Measurements from ENCODE around the gene RERE.
A peak's percentile ranks its signal among the peaks of the same experiment; 100 is the strongest.

The RERE gene

DNA sequence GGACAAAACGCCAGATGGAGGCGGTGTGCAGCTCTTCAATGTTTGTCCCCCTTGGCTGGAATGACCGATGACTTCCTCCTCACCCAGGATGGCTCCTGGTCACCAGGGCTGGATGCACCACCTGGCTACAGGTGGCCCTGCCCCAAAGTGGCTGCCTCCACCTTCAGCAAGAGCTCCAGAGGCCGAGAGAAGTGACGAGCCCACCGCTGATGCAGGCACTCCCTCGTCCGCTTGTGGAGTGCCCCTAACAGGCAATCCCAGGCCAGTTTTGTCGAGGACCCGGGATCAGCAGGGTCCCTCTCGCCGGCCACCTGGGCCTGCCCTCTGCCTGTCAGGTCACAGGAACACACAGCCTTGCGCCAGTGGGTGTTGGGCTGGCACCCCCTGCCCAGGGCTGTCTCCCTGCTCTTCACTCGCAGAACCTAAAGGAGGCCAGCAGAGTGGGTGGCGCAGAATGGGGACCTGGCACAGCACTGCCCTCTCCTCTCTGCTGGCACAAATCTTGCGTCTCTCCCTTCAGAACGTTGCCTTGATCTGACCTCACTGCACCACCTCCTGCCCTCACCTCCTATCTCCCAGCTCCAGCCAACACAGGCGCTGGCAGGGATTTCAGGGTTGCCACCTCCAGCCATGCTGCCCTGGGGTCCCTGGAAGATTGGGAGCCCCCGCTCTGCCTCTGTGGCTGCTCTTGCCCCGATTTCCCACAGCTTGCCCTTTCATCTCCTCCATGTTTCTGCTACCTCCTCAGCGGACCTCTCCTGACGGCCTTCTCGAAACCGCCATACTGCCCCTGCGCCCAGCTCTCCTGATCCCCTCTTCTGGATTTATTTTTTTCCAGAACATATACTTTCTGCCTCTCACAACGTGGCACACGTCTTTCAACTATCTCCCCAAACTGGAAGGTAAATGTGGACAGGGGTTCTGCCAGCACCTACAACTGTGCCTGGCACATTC is 460.9 kb downstream of the RERE start:
- intact Hi-C loops (cut with DNase I), result no loop called here
- peak in 3 of 10 donors; percentile 61 to 72 (median 62) for DNase-seq

DNA sequence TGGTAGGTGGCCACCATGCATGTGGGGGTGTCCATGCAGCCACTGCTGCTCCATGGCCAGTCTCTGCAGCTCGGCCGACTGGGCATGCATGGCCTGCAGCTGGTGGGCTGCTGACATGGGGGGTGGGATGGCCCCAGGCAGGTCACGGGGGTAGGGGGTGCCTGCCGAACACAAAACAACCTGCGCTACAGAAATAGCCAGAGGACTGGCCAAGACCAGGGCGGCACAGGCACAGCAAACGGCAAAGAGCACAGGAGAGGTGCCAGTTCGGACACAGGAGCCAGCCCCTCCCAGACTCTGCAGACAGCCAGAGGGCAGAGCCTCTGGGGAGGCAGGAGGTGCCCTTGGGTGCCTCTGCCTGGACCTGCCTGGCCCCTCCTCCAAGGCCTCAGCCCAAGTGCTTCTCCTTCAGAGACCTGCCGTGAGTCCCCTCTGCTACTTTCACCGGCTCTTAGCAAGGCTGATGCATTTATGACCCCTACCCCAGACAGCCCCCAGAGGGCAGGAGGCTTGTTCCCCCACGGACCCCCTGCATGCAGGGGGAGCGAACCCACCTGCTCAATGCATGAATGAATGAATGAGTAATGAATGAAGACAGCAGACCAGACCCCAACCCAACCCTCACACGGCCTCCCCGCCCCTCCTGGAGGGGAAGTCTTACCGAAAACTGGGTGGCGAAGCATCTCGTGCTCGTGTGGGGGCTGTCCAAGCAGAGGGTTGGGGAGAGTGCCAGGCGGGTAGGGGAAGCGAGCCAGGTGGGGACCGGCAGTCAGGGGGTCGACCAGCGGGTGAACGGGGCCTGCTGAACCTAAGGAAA is 461.8 kb downstream of the RERE start:
- DNase-seq, result peak in 3 of 10 donors; percentile 50 to 78 (median 63)
- intact Hi-C loops (cut with DNase I), result no loop called here

DNA sequence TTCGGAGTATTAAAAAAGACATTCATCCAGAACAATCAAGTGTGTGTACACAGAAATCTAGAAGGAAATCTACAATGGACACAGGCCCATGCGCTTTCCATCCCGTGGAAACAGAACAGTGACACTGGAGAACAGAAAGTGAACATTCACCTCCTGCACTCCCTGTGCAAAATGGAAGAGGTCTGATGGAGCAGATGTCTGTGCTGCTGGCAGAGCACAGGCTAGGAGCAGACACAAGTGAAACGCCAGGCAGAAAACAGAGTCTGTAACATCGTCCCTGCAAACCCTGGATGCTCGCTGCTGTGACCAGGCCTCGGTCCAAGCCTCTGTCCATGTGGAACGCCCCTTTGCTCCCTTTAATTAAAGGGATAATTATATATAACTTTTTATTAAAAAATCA is 463.4 kb downstream of the RERE start:
- DNase-seq, result peak in 3 of 10 donors; percentile 34 to 59 (median 43)
- intact Hi-C loops (cut with DNase I), result no loop called here

DNA sequence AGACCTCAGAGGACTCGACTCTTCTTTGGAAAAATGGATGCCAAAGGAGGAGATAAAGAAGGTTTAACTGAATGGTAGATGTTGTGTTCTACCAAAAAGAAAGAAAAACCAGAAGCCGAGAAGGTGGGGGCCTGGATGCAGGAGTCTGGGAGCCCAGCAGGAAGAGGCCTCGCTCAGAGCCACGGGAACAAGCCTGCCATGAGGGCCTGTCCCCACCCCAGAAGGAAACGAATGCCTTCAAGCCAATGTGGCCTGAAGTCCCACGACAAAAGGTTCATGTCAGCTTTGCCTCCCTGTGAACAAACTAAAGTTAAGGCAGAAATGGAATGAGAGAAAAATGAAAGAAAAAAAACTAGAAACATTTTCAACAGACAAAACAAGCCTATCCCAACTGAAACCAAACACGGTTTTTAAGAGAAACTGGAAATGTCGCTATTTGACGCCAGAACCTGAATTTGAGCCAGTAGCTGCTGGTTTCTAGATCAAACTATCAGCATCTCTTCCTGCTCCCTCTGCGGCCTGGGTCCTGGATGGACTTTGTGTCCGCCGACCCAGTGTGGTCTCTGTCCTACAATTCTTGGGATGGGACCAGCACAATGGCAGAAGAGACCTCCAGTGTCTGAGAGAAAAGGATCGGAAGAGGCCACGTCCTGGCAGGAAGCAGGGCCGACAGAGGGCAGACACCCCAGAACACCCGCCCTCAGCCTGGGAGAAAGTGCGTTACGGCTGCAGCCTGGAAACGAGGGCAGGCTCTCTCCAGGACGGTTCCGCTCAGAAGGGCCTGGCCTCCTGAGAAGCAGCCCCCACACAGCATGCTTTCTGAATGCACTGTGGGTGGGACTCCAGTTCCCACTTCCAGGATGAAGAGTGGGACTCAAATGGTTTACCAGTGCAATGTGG is 464.3 kb downstream of the RERE start:
- intact Hi-C loops (cut with DNase I), result no loop called here

DNA sequence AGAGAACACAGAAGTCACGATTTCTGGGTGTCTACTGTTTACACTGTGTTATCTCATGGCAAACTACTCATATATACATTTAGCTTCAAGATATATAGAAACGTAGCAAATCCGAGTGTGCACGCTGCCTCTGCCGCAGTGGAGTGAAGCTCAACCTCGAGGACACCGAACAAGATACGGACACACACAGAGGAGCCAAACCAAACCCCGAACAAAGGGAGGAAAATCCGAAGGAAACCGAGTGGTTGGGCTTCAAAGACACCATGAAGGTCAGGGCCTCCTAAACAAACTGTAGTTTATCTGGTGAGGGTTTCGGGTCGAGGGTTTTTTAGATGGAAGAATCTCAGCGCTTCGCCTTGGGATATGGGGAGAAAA is 465.0 kb downstream of the RERE start:
- DNase-seq, result peak in 3 of 10 donors; percentile 35 to 70 (median 38)
- intact Hi-C loops (cut with DNase I), result no loop called here

More for the DNA sequence above, 464.3 kb downstream of the RERE start:
- DNase-seq, result peak in 3 of 10 donors; percentile 55 to 76 (median 64)

DNA sequence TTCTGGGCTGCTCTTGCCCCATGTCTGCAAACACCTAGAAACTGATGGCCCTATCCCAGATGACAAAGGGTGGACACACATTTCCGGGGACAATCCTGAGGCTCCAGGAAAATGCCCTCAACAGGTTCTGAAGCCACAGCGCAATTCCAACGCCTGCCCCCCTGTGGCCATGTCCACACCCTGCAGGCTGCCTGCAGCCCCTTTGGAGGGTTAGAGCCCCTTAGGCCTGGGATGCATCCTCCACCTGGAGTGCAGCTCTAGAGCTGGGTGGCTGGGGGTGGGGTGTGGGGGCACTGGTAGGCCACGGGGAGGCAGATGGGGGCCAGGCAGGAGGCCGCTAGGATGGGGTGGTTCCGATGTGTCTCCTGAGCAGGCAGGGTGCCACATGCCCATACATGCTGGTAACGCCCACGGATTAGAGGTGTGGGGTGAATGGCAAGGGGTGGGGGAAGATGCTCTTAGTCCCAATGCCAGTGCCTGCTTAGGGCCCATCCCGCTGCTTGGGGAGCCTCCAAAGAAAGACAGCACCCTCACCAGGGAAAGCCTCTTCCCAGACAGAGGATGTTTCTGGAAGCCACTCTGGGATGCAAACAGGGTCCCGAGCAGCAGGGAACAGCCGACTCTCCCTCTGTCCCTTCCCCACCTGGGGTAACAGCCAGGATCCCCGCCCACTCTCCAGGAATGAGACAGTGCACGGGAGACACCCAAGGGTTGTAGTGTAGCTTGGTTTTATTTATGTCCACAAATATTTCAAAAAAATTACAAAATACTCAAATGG is 465.6 kb downstream of the RERE start:
- intact Hi-C loops (cut with DNase I), result no loop called here
- peak in 3 of 10 donors; percentile 72 to 83 (median 78) for DNase-seq

DNA sequence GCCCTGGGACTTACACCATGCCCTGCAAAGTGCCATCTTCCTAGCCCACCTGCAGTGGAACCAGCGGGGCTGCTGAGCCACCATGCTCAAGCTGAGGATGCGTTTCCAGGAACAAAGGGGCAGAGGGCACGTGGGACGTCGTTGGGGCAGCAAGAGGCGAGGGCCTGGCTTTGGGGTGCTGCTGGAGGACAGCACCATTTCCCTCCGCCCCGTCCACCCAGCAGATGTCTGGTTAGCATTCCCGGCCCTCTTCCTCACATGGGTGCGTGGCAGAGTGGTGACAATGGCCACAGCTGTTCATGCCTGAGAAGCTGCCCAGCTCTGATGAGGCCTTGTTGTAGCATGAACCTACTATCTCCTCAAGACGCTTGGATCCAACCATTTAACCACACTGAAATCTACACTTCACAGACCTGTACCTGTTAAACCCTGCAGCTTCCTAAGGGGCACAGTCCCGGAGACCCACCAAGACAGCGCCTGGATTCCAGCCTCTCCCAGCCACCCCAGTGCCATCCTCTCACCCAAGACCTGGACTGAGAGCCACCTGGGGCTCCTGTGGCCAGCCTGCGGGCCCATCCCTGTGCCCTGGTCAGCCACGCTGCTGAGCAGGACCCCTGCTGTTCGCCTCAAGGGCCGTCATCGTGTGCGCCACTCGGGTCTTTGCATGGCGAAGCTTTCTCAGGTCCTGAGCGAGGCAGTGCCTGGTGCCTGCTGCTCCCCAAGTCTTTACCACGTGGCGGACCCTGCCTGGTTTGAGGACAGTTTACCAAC is 466.3 kb downstream of the RERE start:
- peak in 4 of 10 donors; percentile 41 to 91 (median 70) for DNase-seq
- intact Hi-C loops (cut with DNase I), result no loop called here

DNA sequence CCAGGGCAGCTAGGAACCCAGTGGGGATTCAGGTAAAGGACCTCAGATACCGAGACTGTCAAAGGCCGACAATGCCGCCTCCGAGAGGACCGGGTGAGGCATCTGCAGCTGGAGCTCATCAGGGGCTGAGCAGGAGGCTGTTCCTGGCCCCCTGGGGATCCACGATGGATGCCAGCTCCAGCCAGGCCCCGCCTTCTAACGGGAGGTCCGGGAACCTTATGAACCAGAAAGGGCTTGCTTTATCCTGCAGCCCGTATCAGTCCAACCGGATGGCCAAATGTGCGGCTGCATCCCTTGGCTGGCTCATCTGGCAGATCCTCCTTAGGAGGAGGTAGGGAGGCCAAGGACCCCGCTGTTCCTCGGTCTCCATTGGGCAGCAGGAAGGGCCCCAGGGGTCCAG is 467.5 kb downstream of the RERE start:
- intact Hi-C loops (cut with DNase I), result loop anchor here (2.0 to 10.0 kb wide), 2 partner anchors 335 to 367 kb away; no protein-coding TSS in a partner anchor
- peak in 3 of 10 donors; percentile 60 to 78 (median 76) for DNase-seq

DNA sequence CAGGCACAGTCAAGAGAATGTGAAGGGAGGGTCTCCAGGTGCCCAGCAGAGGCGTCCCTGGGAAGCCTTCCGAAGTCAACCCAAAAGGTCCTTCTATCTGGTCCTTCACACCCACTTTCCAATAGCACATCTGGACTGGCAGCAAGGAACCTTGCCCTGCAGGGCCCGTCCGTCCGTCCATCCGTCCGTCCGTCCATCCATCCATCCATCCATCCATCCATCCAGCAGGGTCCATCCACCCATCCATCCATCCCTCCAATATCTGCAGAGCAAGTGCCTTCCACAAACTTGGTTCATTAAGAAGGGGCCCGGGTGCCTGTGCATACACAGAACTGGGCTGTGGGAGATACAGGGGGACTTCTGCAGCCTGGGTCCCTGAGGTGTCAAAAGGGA is 468.0 kb downstream of the RERE start:
- intact Hi-C loops (cut with DNase I), result loop anchor here (2.0 to 10.0 kb wide), 2 partner anchors 335 to 367 kb away; no protein-coding TSS in a partner anchor
- DNase-seq, result peak in 2 of 10 donors; percentile 44 to 58

DNA sequence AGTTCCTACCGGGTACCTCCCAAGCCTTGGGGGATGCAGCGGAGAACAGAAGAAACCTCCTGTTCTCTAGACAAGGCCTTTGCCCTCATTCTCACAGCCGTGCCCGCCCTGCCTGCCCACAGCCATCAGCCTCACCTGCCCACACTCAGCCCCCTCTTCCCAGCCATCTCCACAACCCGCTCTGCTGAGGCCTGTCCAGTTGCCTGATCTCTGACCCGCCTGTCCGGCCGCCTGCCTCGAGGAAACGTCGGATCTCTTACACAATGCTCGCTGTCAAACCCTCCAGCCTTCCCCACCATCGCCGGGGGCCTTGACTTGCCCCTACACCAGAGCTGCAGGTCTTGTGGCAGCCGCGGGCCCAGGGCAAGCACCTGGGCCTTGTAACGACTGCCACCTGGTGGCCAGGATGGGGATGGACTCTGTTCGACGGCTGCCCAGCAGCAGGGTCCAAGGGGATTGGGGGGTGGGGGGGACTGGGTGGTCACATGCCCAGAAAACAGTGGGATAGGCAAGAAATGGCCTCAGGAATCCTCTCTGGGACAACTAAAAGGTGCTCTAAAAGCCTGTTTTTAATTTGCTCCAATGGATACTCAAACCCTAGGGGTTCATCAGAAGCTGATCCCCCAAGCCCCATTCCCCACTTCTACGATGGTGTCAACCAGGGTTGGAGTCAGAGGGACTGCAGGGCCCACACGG is 468.5 kb downstream of the RERE start:
- peak in 7 of 10 donors; percentile 47 to 93 (median 64) for DNase-seq
- intact Hi-C loops (cut with DNase I), result loop anchor here (2.0 to 10.0 kb wide), 2 partner anchors 334 to 366 kb away; no protein-coding TSS in a partner anchor

DNA sequence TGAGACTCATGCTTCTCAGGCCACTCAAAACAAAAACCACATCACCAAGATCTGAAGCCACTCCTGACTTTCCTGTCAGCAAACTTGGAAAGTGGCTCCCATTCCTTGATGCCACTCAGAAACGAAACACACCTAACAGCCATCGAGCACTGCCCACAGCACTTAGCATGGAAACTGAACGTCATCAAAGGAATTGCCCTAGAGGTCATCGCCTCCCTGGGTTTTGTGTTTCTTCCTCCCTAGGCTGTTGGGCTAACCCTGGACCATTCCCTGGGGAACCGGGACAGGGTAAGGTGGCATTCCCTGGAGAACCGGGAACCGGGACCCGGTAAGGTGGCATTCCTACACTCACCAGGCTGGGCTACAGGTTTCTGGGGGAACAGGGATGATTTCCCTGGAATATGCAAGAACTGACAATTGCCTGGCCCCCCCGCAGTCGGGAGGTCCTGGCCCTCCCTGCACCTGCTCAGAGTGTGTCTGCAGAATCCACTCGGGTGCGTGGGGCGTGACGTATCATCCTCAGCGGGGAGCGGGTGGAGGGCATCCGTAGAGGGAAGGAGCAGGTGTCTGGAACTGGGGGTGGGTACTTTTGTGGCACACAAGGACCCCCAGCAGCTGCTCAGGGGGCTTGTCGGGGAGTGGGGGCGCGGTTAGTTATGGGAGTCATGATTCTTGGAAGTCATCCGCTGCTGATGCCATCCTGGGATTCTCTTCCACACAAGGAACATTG is 469.2 kb downstream of the RERE start:
- DNase-seq, result peak in 2 of 10 donors; percentile 51 to 75
- intact Hi-C loops (cut with DNase I), result loop anchor here (2.0 to 10.0 kb wide), 2 partner anchors 333 to 365 kb away; no protein-coding TSS in a partner anchor

DNA sequence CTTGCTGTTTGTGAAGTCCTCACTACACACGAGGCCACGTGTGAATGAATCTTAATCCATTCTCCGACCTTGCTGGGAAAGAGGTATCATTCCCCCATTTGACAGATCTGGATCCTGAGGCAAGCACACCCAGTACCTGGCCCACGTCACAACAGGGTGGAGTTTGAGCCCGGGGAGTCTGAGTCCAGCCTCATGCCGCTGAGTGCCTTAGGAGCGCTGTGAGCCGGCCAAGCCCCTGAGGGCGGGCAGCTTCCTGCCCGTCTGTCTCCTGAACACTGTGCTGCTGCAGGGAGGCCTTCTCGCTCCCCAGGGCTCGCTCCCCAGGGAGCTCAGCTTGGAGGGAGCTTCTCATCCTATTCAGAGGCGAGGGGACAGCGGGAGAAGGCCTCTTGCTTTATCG is 469.8 kb downstream of the RERE start:
- intact Hi-C loops (cut with DNase I), result loop anchor here (2.0 to 10.0 kb wide), 2 partner anchors 333 to 365 kb away; no protein-coding TSS in a partner anchor
- peak in 1 of 10 donors; percentile 59 for DNase-seq

DNA sequence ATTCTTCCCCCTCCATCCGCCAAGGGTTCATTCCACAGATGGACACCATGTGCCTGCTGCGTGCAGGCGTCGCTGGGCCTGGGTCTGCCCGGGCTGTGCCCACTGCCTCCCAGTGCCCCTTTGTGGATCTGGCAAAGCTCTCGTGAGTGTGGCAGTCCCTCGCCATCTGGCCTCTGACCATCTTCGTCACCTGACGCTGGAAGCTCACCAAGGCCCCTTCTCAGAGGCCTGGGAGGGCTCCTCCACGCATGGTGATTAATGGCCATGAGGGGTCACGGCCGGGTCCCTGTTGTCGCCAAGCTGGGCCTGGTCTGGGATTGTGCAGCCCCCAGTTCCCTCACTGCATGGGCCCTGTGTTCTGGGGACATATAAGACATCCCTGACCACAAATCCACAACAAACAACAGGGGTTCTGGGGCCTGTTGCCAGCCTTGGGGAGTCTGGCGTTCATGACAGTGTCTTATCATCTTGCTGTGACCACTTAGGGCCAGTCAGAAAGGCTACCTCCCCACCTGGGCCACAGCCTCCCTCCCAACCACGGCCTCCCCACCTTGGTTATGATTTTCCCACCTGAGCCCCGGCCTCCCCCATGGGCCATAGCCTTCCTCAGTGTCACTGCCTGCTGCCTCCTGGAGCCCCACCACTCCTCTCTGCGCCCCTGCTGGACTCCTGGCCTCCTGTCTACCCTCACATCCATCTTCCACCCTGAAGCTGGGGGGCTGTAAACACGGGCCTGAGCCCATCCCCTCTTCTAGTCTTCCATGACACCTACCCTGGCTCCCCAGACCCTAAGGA is 471.6 kb downstream of the RERE start:
- DNase-seq, result peak in 3 of 10 donors; percentile 35 to 79 (median 65)
- intact Hi-C loops (cut with DNase I), result loop anchor here (10.0 kb wide), 1 partner anchor 331 kb away; no protein-coding TSS in a partner anchor

DNA sequence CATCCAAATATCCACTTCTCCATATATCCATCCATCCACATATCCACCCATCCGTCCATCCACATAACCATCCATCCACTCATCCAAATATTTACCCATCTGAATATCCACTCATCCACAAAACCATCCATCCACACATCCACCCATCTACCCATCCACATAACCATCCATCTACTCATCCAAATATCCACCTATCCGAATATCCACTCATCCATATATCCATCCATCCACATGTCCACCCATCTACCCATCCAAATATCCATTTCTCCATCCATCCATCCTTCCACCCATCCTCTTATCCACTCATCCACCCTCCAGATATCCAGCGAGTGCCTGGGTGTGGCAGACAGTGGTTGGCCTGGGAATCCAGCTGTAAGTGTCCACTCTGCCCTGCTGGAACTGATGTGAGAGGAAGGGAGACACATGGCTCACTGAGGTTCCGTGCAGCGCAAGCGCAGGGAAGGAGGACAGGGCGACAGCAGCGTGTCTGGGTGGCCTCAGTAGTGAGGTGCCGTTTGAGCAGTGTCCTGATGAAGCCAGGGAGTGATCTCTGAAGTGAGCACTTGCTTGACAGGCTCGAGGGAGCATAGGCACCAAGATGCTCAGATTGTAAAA is 472.4 kb downstream of the RERE start:
- intact Hi-C loops (cut with DNase I), result loop anchor here (10.0 kb wide), 1 partner anchor 330 kb away; no protein-coding TSS in a partner anchor

DNA sequence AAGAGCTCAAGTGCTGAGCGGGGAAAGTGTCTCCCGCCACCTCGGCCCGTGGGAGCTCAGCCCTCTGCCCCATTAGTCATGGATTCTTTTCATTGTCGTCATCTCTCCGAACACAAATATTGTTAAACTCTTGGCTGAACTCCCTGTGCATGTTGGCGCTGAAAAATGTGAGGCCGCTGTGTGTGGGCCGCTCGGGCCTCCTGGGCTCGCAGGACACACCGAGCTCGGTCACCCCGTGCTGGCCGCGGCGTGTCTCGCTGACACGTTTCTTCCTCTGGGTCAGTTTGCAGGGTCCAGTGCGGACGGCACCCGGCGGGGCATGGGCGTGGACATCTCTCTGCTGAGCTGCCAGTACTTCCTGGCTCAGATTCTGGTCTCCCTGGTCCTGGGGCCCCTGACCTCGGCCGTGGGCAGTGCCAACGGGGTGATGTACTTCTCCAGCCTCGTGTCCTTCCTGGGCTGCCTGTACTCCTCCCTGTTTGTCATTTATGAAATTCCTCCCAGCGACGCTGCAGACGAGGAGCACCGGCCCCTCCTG is 473.9 kb downstream of the RERE start:
- DNase-seq, result peak in 3 of 10 donors; percentile 74 to 83 (median 81)
- intact Hi-C loops (cut with DNase I), result loop anchor here (10.0 kb wide), 1 partner anchor 329 kb away; no protein-coding TSS in a partner anchor

More for the DNA sequence above, 472.4 kb downstream of the RERE start:
- peak in 3 of 10 donors; percentile 8 to 66 (median 26) for DNase-seq

Measured in posterior cingulate gyrus (tissue), 11 donors.